Stimulated activated naive CD4-positive, alpha-beta T cell treated with Interleukin-2 at 50 U/mL for 16 hours (primary cell): ENCODE results near the gene PCDHB4.
"Not testable (repeated sequence)": the region's sequence is repeated elsewhere in the genome, so short reads cannot be mapped to it uniquely, and the experiment has no call there.

Experiments used
- DNase-seq: peaks from one replicate; lab custom pipeline; 2025; lab: John Stamatoyannopoulos, UW

The PCDHB4 gene

GRCh38 chr5:141121563-141121962 is at the start of gene PCDHB4:
TSS of gene PCDHB4 (plus strand) at chr5:141121818. CDS start at chr5:141121999, 181 bp downstream.
- DNase-seq: no peak

- no peak for DNase-seq
Measured at GRCh38 chr5:141077826-141078225, 43.8 kb upstream of the PCDHB4 start.

GRCh38 chr5:141082228-141082627 is 39.4 kb upstream of the PCDHB4 start:
- no peak for DNase-seq

- DNase-seq: no peak
Measured at GRCh38 chr5:141084487-141084989, 37.1 kb upstream of the PCDHB4 start.

- DNase-seq: no peak
Measured at GRCh38 chr5:141094481-141095262, 26.9 kb upstream of the PCDHB4 start, which contains the start of gene PCDHB2. TSS of gene PCDHB2 (plus strand) at chr5:141094615. CDS start at chr5:141094791, 176 bp downstream.

GRCh38 chr5:141095263-141095641 is 26.4 kb upstream of the PCDHB4 start:
- no peak for DNase-seq

- not testable (repeated sequence) for DNase-seq
Measured at GRCh38 chr5:141096181-141096580, 25.4 kb upstream of the PCDHB4 start.

GRCh38 chr5:141096586-141096985 is 25.0 kb upstream of the PCDHB4 start:
- DNase-seq: not testable (repeated sequence)

GRCh38 chr5:141100243-141100805 is 21.3 kb upstream of the PCDHB4 start, which contains the start of gene PCDHB3:
TSS of gene PCDHB3 (plus strand) at chr5:141100473. CDS start at chr5:141100650, 177 bp downstream.
- DNase-seq: no peak

- DNase-seq: no peak
Measured at GRCh38 chr5:141101059-141101458, 20.6 kb upstream of the PCDHB4 start.

GRCh38 chr5:141102070-141102469 is 19.5 kb upstream of the PCDHB4 start:
- not testable (repeated sequence) for DNase-seq

GRCh38 chr5:141102471-141102870 is 19.1 kb upstream of the PCDHB4 start:
- not testable (repeated sequence) for DNase-seq

- no peak for DNase-seq
Measured at GRCh38 chr5:141105350-141105749, 16.3 kb upstream of the PCDHB4 start.

GRCh38 chr5:141119250-141119649 is 2.4 kb upstream of the PCDHB4 start:
- no peak for DNase-seq

GRCh38 chr5:141121985-141122384 is 367 bp downstream of the PCDHB4 start:
- DNase-seq: no peak

GRCh38 chr5:141123396-141124135 is 1.9 kb downstream of the PCDHB4 start:
- DNase-seq: not testable (repeated sequence)

GRCh38 chr5:141127305-141127704 is 5.7 kb downstream of the PCDHB4 start:
- no peak for DNase-seq

GRCh38 chr5:141135030-141135717 is 13.6 kb downstream of the PCDHB4 start, which contains the start of gene PCDHB5:
TSS of gene PCDHB5 (plus strand) at chr5:141135206. CDS start at chr5:141135435, 229 bp downstream.
- DNase-seq: no peak

- DNase-seq: no peak
Measured at GRCh38 chr5:141135718-141136266, 14.2 kb downstream of the PCDHB4 start.

- DNase-seq: not testable (repeated sequence)
Measured at GRCh38 chr5:141137346-141137745, 15.7 kb downstream of the PCDHB4 start.

GRCh38 chr5:141149812-141150211 is 28.2 kb downstream of the PCDHB4 start, which contains the start of gene PCDHB6:
TSS of gene PCDHB6 (plus strand) at chr5:141150057. CDS start at chr5:141150258, 201 bp downstream.
- DNase-seq: no peak
